Smooth muscle cell (in vitro differentiated cells): ENCODE data around the gene CCDC136. TPM values are rescaled to one million over a fixed set of nuclear protein-coding genes. Genes with fewer than 3 reads are reported as not detected.
A peak's percentile ranks its signal among the peaks of the same experiment; 100 is the strongest.

Source experiments
- DNase-seq: peaks from one replicate; lab custom pipeline; 2025; ENCODE audit not compliant: unreplicated experiment; lab: John Stamatoyannopoulos, UW
- H2AFZ ChIP-seq: fragments of 200-600 bp; sonication (generic); 2 replicates; pipeline ENCODE4 v1.6.0; 2016; ENCODE audit warnings: antibody characterized with exemption, low read depth, mild to moderate bottlenecking
- H3F3A ChIP-seq: fragments of 200-600 bp; sonication (generic); 2 replicates; pipeline ENCODE4 v1.6.0; 2017; ENCODE audit warnings: antibody characterized with exemption, low read depth
- H3K27ac ChIP-seq: fragments of 200-600 bp; sonication (generic); 2 replicates; pipeline ENCODE4 v1.5.1; 2016; ENCODE audit warnings: low read depth, mild to moderate bottlenecking
- H3K27me3 ChIP-seq: fragments of 200-600 bp; sonication (generic); 2 replicates; pipeline ENCODE4 v1.6.1; 2016; ENCODE audit warnings: low read depth, mild to moderate bottlenecking
- H3K36me3 ChIP-seq: fragments of 200-600 bp; sonication (generic); 2 replicates; pipeline ENCODE4 v1.5.1; 2016; ENCODE audit warnings: low read depth
- H3K4me1 ChIP-seq: fragments of 200-600 bp; sonication (generic); 2 replicates; pipeline ENCODE4 v1.5.1; 2016; ENCODE audit warnings: low read depth
- H3K4me2 ChIP-seq: fragments of 200-600 bp; sonication (generic); 2 replicates; pipeline ENCODE4 v1.6.0; 2016; ENCODE audit warnings: mild to moderate bottlenecking
- H3K4me3 ChIP-seq: fragments of 200-600 bp; sonication (generic); 2 replicates; pipeline ENCODE4 v1.5.1; 2016; ENCODE audit warnings: mild to moderate bottlenecking
- H3K79me2 ChIP-seq: fragments of 200-600 bp; sonication (generic); 2 replicates; pipeline ENCODE4 v1.6.0; 2016; ENCODE audit warnings: low read depth, mild to moderate bottlenecking
- H3K9ac ChIP-seq: fragments of 200-600 bp; sonication (generic); 2 replicates; pipeline ENCODE4 v1.6.0; 2016; ENCODE audit warnings: low read depth
- H3K9me3 ChIP-seq: fragments of 200-600 bp; sonication (generic); replicated peaks from 2 replicates; pipeline ENCODE4 v1.5.1; 2016; ENCODE audit warnings: low read depth
- H4K20me1 ChIP-seq: fragments of 200-600 bp; sonication (generic); 2 replicates; pipeline ENCODE4 v1.6.0; 2016; ENCODE audit warnings: low read depth
- WGBS: methylation state at CpG from one replicate; pipeline ENCODE4 v1.1.7; 2016; ENCODE audit warnings: low lambda C conversion rate; 5-methylcytosine and 5-hydroxymethylcytosine counted together
- polyA plus RNA-seq: library from polyadenylated mRNA; unstranded; fragments of >200 nt; fragmentation: Nextera tagmentation; extraction: Ambion mirVana; gene quantifications from 2 replicates; pipeline ENCODE4 v1.2.1, GENCODE V29; 2016
- total RNA-seq: library from RNA; depleted of rRNA; stranded (reverse); fragments of >200 nt; gene quantifications from 2 replicates; pipeline ENCODE4 v1.2.3, GENCODE V29; 2014
- TF ChIP-seq, protein P1 (sequence below): fragments of 200-600 bp; sonication (generic); IDR thresholded peaks from 2 replicates; pipeline ENCODE4 v1.5.1; 2017; ENCODE audit warnings: borderline replicate concordance, mild to moderate bottlenecking, antibody characterized with exemption; ENCODE audit not compliant: insufficient read depth, poor library complexity, severe bottlenecking

CCDC136 gene
- total and polyA plus RNA-seq, 2 experiments from 2014 or later: 2.7 to 3.1 TPM

- Histone ChIP-seq H3K9ac (no peak overlapping the region), H3K27ac (no peak overlapping the region)
- WGBS: 92% methylated on average over 4 of the region's 4 CpGs
Observed at GRCh38 chr7:128821724-128822123, 30.0 kb downstream of the CCDC136 start.

GRCh38 chr7:128826512-128826911 is 34.7 kb downstream of the CCDC136 start:
- H3F3A ChIP-seq: peaks cover 23% of the 10 kb centered on the region
- no peaks in the 10 kb centered on the region for H3K36me3 ChIP-seq
- peak overlapping the region; percentile 97 for H3K27ac ChIP-seq
- peaks cover 28% of the 10 kb centered on the region for H3K4me1 ChIP-seq
- H2AFZ ChIP-seq: no peak overlapping the region
- no peaks in the 10 kb centered on the region for H3K9me3 ChIP-seq
- TF ChIP-seq, protein P1, sequence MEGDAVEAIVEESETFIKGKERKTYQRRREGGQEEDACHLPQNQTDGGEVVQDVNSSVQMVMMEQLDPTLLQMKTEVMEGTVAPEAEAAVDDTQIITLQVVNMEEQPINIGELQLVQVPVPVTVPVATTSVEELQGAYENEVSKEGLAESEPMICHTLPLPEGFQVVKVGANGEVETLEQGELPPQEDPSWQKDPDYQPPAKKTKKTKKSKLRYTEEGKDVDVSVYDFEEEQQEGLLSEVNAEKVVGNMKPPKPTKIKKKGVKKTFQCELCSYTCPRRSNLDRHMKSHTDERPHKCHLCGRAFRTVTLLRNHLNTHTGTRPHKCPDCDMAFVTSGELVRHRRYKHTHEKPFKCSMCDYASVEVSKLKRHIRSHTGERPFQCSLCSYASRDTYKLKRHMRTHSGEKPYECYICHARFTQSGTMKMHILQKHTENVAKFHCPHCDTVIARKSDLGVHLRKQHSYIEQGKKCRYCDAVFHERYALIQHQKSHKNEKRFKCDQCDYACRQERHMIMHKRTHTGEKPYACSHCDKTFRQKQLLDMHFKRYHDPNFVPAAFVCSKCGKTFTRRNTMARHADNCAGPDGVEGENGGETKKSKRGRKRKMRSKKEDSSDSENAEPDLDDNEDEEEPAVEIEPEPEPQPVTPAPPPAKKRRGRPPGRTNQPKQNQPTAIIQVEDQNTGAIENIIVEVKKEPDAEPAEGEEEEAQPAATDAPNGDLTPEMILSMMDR: no peak
- no peak overlapping the region for H3K9ac ChIP-seq
- no peaks in the 10 kb centered on the region for H3K27me3 ChIP-seq
- WGBS: 87% methylated on average over 4 of the region's 4 CpGs
- no peak overlapping the region for H3K4me3 ChIP-seq
- H3K4me2 ChIP-seq: no peak overlapping the region
- peaks cover 6% of the 10 kb centered on the region for H4K20me1 ChIP-seq
- no peak for DNase-seq
- peaks cover 1% of the 10 kb centered on the region for H3K79me2 ChIP-seq

More at GRCh38 chr7:128821724-128822123, 30.0 kb downstream of the CCDC136 start:
- no peaks in the 10 kb centered on the region for H3K36me3 ChIP-seq
- no peak overlapping the region for H3K4me3 ChIP-seq
- TF ChIP-seq, protein P1: no peak
- no peaks in the 10 kb centered on the region for H3K9me3 ChIP-seq
- H3K79me2 ChIP-seq: no peaks in the 10 kb centered on the region
- no peak for DNase-seq
- no peaks in the 10 kb centered on the region for H3K27me3 ChIP-seq
- no peaks in the 10 kb centered on the region for H4K20me1 ChIP-seq
- no peak overlapping the region for H3K4me2 ChIP-seq
- H3F3A ChIP-seq: peaks cover 2% of the 10 kb centered on the region
- no peaks in the 10 kb centered on the region for H3K4me1 ChIP-seq
- no peak overlapping the region for H2AFZ ChIP-seq

- H3K9me3 ChIP-seq: no peaks in the 10 kb centered on the region
- H2AFZ ChIP-seq: no peak overlapping the region
- H3K27ac ChIP-seq: peak overlapping the region; percentile 97
- DNase-seq: no peak
- no peak overlapping the region for H3K4me3 ChIP-seq
- H3K79me2 ChIP-seq: peaks cover 3% of the 10 kb centered on the region
- TF ChIP-seq, protein P1: no peak
- H3K36me3 ChIP-seq: no peaks in the 10 kb centered on the region
- WGBS: 100% methylated on average over 1 of the region's 1 CpG
- H3K27me3 ChIP-seq: no peaks in the 10 kb centered on the region
- H3K4me1 ChIP-seq: peaks cover 32% of the 10 kb centered on the region
- peaks cover 23% of the 10 kb centered on the region for H3F3A ChIP-seq
- peaks cover 10% of the 10 kb centered on the region for H4K20me1 ChIP-seq
- H3K4me2 ChIP-seq: no peak overlapping the region
- peak overlapping the region; percentile 7 for H3K9ac ChIP-seq
Observed at GRCh38 chr7:128826916-128827247, 35.1 kb downstream of the CCDC136 start.

DNA sequence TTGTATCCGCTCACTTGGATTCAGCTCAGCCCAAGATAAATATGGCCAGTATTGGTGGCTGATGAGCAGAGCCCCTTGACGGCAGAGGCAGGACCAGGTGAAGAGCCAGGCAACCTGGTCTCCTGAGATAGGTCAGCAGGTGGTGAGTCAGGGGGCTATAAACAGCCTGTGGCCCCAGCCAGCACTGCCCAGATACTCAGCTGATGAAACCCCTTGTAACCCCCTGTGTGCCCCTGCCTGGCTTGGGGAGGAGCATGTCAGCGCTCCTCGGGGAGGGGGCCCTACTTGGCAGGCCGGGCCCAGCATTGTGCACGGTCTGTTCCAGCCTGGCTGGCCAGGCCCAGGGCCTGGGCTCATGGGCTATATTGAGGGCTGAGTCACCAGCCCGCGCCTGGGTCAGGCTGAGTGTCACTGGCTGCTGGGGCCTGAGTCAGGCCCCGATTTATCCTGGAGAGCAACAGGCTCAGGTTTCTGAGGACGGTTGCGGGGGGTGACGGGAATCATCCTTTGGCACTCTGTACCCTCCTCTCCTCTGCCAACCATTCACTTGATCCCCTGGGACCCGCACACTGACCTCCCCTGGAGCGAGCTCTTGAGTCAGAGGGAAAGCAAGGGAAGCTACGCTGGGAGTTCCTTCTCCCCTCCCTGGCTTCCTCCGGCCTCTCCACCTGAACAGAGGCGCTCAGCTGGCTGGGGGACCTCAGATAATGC is 35.6 kb downstream of the CCDC136 start:
- H3K27ac ChIP-seq: peak overlapping the region; percentile 97
- 29% methylated on average over 17 of the region's 17 CpGs for WGBS
- no peak overlapping the region for H2AFZ ChIP-seq
- no peaks in the 10 kb centered on the region for H3K36me3 ChIP-seq
- peaks cover 37% of the 10 kb centered on the region for H3K4me1 ChIP-seq
- peak overlapping the region; percentile 82 for H3K9ac ChIP-seq
- H3K79me2 ChIP-seq: peaks cover 3% of the 10 kb centered on the region
- H3K4me3 ChIP-seq: no peak overlapping the region
- peaks cover 12% of the 10 kb centered on the region for H4K20me1 ChIP-seq
- peak; percentile 22 for DNase-seq
- no peaks in the 10 kb centered on the region for H3K9me3 ChIP-seq
- TF ChIP-seq, protein P1: no peak
- peak overlapping the region; percentile 67 for H3K4me2 ChIP-seq
- H3F3A ChIP-seq: peaks cover 23% of the 10 kb centered on the region
- no peaks in the 10 kb centered on the region for H3K27me3 ChIP-seq
